GM19023 (cell line): ENCODE results near the gene ELP5.

ENCODE experiments used
- ATAC-seq: cut with Tn5 transposase; IDR thresholded peaks from one replicate; pipeline ENCODE4 v1.9.1; 2021; ENCODE audit warnings: mild to moderate bottlenecking, moderate library complexity; ENCODE audit not compliant: unreplicated experiment

ELP5 gene

DNA sequence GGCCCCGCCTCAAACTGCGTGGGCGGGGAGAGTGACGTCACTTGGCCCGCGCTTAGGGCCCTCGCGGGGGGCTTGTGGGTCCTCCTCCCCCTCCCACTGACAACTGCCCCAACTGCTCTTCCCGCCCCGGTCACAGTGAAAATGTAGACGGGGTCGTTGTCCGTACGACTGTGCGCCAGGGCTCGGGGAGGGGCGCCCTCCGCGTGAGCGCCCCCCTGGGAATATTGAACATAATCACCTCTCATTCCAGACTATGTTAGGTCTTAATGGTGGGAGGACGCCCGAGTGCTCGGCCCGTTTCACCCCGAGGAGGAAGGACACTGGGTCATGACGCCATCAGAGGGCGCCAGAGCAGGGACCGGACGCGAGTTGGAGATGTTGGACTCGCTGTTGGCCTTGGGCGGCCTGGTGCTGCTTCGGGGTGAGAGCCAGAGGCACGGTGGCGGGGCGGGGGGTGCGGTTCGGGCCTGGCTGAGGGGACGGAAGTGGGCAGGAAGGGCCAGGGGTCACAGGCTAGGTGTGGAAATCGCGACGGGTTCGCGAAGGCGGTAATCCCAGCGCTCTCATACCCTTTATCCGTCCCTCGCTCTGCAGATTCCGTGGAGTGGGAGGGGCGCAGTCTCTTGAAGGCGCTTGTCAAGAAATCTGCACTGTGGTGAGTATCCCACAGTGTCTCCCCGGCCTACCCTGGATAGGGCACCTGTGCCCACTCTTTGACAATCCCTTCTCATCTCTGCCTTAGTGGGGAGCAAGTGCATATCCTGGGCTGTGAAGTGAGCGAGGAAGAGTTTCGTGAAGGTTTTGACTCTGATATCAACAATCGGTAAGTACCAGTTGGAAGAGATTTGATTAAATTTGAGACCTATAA is at the start of gene ELP5:
ELP5 (plus strand) TSS at position 40 of the 868 bp plus-strand sequence; CDS start at position 376, 336 bp downstream.
- peak; percentile 60 for ATAC-seq

GRCh38 chr17:7203391-7203790 is 48.6 kb upstream of the ELP5 start:
- no peak for ATAC-seq

DNA sequence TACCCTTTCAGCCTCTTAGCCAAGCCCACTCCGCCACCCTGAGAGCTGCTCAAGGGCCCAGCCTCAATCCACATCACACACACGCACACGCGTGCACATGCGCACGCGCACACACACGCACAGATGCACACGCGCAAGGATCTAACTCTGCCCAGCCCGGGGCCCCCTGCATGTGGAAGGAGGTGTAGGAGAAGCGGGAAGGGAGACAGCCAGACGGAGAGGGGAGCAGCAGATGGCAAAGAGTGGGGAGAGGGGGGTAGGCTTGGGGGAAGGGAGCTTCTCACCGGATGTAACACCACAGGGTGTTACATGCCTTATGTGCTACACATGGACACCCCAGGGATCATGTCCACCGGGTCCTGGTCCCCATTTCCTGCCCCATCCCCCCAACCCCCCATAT is 47.7 kb upstream of the ELP5 start:
- ATAC-seq = no peak

DNA sequence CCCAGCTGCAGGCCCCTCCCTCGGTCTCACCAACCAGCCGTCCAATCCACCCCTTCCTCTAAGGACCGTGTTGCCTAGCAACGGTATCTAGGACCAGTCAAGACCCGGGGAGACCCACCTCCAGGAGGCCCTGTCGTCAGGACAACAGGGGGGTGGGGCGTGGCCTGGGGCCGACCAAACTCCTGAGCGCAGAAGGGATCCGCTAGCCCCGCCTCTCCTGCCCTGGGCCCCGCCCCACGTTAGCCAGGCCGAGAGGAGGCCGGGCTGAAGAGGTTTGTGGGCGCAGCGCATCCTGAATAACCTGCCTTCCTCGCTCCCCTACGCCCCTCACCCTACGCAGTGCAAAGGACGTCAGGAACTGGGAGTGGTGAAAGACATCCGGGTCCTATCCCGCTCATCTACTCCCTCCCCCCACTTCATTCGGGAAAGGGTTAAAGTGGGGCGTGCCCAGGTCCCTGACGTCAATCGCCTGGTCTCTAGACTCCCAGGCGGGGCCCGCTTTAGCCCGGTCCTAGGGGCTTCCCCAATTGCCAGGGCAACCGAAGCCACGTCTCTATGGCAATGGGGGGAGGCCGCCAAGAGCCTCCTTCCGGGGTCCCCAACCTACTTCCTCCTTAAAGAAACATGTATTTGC is 47.1 kb upstream of the ELP5 start:
- peak; percentile 81 for ATAC-seq

DNA sequence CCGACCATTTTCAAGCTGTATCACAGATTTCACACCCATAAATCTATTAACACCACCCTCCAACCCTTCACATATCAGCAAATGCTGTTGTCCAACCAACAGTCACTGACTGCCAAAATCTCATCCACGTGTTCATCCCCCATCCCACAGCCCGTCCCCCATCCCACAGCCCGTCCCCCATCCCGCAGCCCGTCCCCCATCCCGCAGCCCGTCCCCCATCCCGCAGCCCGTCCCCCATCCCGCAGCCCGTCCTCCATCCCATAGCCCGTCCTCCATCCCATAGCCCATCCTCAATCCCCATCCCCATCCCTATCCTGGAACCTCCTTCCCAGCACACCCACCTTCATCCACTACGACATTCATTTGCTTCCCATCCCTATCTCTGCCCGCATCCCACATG is 46.5 kb upstream of the ELP5 start:
- no peak for ATAC-seq

DNA sequence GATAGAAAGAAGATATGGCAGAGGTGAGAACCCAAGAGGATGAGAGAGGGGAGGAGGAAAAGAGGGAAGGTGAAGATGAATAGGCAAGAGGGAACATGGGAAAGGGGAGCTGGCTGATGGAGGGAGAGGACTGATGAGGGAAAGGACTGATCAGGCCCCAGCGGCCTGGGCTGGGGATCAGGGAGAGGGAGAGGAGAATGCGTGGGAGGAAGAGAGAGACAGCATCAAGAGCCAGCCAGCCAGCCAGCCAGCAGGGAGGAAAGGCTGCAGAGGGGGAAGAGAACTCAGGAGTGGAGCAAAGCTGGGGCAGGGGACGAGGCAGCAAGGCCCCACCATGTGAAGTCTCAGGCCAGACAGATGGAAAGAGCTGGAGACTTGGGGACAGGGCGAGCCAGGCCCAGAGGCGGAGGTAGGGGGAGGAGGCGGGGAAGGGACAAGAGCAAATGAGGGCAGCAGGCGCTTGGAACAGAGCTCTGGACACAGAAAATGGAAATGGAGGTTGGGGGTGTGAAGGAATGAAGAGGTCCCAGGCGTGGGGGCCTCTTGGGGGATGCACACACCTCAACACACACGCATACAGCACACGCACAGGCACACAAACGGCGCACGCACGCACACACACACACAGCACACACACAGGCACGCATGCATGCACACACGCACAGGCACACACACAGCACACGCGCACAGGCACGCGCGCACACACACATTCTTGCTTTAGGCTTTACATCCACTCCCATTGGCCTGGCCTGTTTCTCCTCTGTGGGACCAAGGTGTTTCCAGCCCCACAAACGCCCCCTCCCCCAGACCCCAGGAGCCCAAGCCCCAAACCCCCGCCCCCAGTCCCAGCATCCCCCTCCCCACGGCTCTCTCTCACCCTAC is 44.7 kb upstream of the ELP5 start:
- ATAC-seq = no peak

GRCh38 chr17:7208027-7208571 is 43.9 kb upstream of the ELP5 start:
- no peak for ATAC-seq

- ATAC-seq = no peak
These were observed 43.1 kb upstream of the ELP5 start for GRCh38 chr17:7208754-7209460.

DNA sequence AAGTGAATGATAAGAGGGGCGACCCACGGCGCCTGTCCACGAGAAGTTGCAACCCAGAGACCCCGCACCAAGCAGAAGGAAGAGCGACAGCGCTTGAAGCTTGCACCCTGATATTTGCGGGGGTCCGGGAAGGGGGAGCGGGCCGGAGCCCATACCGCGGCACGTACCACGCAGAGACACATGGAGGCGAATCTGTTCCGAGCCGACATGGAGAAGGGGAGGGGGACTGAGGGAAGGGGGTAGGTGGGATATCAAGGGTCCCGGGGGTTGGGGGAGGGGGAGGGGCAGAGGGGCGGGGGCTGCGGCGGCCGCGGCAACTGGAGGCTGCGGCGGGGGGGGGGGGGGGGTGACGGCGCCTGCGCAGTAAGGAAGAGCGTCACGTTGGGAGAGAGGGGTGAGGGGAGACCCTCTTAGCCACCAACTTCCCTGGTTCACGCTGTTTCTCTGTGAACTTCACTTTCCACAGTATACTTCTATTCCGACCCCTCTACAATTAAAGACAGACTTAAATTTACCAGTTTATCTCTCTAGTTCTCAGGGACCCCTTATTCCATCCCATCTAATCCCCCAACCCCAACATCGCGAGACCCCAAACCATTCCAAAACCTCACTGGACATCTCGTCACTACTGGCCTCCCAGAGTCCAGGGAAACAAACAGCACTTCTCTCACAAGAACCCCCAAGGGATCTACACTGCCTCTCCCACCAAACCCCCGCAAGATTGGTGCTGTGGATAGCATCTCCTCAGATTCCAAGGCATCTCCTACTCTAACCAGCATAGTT is 40.3 kb upstream of the ELP5 start:
- ATAC-seq = no peak

- no peak for ATAC-seq
These were observed 38.1 kb upstream of the ELP5 start for GRCh38 chr17:7213895-7214299.

GRCh38 chr17:7214300-7215135 is 37.5 kb upstream of the ELP5 start:
- ATAC-seq = peak; percentile 69

DNA sequence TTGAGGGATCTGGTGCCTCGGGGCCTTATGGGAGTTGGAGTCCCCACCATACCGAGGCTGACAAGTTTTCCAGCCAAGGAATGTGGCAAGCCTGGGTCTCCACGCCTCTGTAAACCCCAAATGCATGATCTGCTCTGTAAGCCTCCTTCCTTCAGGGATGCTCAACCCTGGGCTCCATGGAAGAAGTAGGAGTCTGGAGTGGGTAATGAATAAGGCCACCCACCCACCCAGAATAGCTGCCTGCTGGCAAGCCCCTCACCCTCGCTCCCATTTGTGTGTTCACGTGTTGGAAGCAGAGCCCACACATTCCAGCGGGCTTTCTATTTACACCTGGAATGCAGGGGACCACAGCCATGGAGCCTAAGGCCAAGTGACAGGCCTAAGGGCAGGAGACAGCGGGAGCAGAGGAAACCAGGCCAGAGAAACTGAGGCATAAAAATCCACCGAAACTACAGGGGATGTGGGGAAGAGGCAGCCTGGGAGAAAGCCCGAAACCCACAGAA is 36.8 kb upstream of the ELP5 start:
- no peak for ATAC-seq

- no peak for ATAC-seq
These were observed 36.3 kb upstream of the ELP5 start for GRCh38 chr17:7215652-7216180.

DNA sequence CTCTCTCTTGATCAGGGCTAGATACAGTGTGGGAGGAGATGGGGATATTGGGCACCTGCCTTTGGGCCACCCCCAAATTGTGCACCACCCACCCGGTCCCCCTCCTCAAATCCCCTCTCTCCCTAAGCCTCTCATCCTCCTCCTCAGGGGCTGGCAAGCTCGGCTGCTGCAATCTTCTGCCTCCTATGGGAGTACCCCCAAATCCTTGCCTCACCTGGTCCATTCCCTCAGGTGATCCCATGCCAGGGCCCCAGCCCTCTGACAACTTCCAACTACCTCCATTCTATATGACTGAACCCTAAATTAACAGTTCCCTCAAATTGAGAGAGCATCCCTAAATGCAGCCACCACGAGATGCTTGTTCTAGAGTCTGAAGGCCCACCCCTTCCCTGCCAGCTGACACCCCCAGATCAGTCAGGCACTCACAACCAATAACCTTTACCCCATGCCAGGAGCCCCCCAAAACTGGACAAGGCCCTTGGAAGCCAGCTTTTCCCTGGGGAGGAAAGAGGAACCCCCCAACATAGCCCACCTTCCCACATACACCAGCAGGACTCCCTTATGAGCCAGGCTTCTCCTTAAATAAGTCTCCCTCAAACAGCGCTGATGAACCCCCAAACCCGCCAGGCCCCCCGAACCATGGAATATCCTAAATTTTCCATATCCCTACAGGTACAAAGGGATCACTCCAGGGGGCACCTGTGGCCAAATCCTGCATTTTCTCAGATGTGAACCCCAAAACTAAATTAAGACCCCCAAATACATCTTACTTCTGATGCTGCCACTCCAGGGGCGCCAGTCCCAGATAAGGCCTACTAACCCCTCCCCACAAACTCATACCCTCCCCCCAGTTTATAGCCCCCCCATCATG is 35.5 kb upstream of the ELP5 start:
- no peak for ATAC-seq

GRCh38 chr17:7217113-7217987 is 34.7 kb upstream of the ELP5 start:
- no peak for ATAC-seq

GRCh38 chr17:7218166-7218565 is 33.8 kb upstream of the ELP5 start:
- no peak for ATAC-seq
